HepG2 (cell line): ENCODE data around the gene CBX2. TPM values are rescaled to one million over a fixed set of nuclear protein-coding genes. Genes with fewer than 3 reads are reported as not detected.

Source experiments
- AGO1 ChIP-seq: fragments of 200-400 bp; formaldehyde crosslinking; IDR thresholded peaks from 2 replicates; pipeline ENCODE4 v1.6.1; 2017; ENCODE audit warnings: mild to moderate bottlenecking, low read depth, low read length, moderate library complexity; ENCODE audit not compliant: poor library complexity, severe bottlenecking
- CHD4 ChIP-seq: fragments of 200-600 bp; sonication (generic); IDR thresholded peaks from 2 replicates; pipeline ENCODE4 v1.7.0; 2017; ENCODE audit warnings: mild to moderate bottlenecking, low read length, borderline replicate concordance
- GPBP1L1 ChIP-seq: sonication (generic); formaldehyde crosslinking; IDR thresholded peaks from 2 replicates; pipeline ENCODE4 v1.5.0; 2020; ENCODE audit warnings: mild to moderate bottlenecking, missing genetic modification reagents
- NFYB ChIP-seq: sonication (generic); formaldehyde crosslinking; IDR thresholded peaks from 2 replicates; pipeline ENCODE4 v1.4.0; 2020; ENCODE audit warnings: missing genetic modification reagents
- PHB2 ChIP-seq: fragments of 450-650 bp; IDR thresholded peaks from 2 replicates; pipeline ENCODE4 v1.6.1; 2018; ENCODE audit not compliant: partially characterized antibody
- STAT5B ChIP-seq: sonication (generic); formaldehyde crosslinking; IDR thresholded peaks from 2 replicates; pipeline ENCODE4 v1.4.0; 2020; ENCODE audit warnings: missing genetic modification reagents
- ZBTB49 ChIP-seq: sonication (generic); formaldehyde crosslinking; IDR thresholded peaks from 2 replicates; pipeline ENCODE4 v1.4.0; 2020; ENCODE audit warnings: missing genetic modification reagents, borderline replicate concordance
- ZMYM2 ChIP-seq: sonication (generic); formaldehyde crosslinking; IDR thresholded peaks from 2 replicates; pipeline ENCODE4 v1.8.0; 2022; ENCODE audit warnings: mild to moderate bottlenecking, missing genetic modification reagents
- ZNF318 ChIP-seq: sonication (generic); formaldehyde crosslinking; IDR thresholded peaks from 2 replicates; pipeline ENCODE4 v1.4.0; 2020; ENCODE audit warnings: mild to moderate bottlenecking, missing genetic modification reagents
- ZNF446 ChIP-seq: sonication (generic); formaldehyde crosslinking; IDR thresholded peaks from 2 replicates; pipeline ENCODE4 v1.5.0; 2020; ENCODE audit warnings: mild to moderate bottlenecking, missing genetic modification reagents
- ZNF672 ChIP-seq: sonication (generic); formaldehyde crosslinking; IDR thresholded peaks from 2 replicates; pipeline ENCODE4 v1.8.1; 2022; ENCODE audit warnings: missing genetic modification reagents
- ZNF724P ChIP-seq: sonication (generic); formaldehyde crosslinking; IDR thresholded peaks from 2 replicates; pipeline ENCODE4 v1.8.0; 2022; ENCODE audit warnings: missing genetic modification reagents, borderline replicate concordance
- polyA plus RNA-seq, 8 experiments: library from polyadenylated mRNA; depleted of rRNA in 3 of 8; stranded (reverse) in 7 of 8; unstranded in 1 of 8; fragments of >200 nt; fragmentation: Illumina TruSeq in 4 of 8; extraction: Trizol in 4 of 8; gene quantifications; 2 replicates each; pipeline versions ENCODE4 v1.2.1 to v1.2.3, GENCODE V29; 2011 to 2016; ENCODE audit warnings: low read depth in 4 of 8, missing spikeins in 1 of 8, mixed read lengths in 1 of 8; ENCODE audit not compliant: insufficient read depth in 1 of 8
- total RNA-seq, 5 experiments: library from RNA; depleted of rRNA; stranded (reverse); fragments of >200 nt; fragmentation: Illumina TruSeq; extraction: Trizol; gene quantifications; 2 replicates each; pipeline ENCODE4 v1.2.3, GENCODE V29; 2016; ENCODE audit warnings: low read depth in 1 of 5
- TF ChIP-seq, protein P1 (sequence below): sonication (generic); formaldehyde crosslinking; IDR thresholded peaks from 2 replicates; pipeline ENCODE4 v1.4.0; 2020; ENCODE audit warnings: mild to moderate bottlenecking, missing genetic modification reagents
- TF ChIP-seq, protein P2 (sequence below): sonication (generic); formaldehyde crosslinking; conservative IDR thresholded peaks from 2 replicates; pipeline ENCODE4 v1.4.0; 2020; ENCODE audit warnings: missing genetic modification reagents

CBX2 gene
- total and polyA plus RNA-seq, 2 of the 13 experiments (the other 11 are each of a cell fraction or from before 2014, with no cell fraction given): 14.5 to 31.1 TPM

DNA sequence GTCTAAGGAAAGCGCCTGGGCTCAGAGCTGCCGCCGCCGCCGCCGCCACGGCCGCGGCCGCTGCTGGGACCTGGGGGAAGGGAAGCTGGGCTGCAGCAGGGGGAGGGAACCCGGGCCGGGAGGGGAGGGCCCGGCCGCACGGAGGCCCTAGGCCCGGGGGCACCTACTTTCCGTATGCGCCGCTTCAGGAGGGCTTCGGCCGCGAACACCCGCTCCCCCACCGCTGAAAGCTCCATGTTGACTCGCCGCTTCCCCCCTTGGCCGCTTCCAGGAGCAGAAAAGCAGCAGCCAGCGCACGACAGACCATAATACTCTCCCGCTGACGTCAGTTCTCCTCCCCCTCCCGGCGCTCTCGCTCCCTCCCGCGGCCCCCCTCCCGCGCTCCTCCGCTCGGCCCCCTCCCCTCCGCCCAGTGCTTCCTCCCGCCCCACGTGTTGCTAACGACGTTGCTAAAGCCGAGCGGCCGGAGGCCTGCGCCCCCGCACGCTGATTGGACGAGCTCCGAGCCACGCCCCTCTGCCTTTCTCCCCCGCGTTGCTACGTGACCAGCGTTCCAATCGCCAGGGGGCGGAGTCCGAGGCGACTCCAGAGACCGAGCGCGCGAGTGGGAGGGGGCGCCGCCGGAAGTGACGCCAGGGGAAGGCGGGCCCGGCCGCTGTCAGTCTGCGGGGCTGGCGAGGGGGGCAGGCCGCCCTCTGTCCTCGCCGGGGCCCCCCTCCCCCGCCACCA lies 19.0 kb downstream of the CBX2 start, which contains the start of gene CBX8 (continued):
- TF ChIP-seq, protein P1, sequence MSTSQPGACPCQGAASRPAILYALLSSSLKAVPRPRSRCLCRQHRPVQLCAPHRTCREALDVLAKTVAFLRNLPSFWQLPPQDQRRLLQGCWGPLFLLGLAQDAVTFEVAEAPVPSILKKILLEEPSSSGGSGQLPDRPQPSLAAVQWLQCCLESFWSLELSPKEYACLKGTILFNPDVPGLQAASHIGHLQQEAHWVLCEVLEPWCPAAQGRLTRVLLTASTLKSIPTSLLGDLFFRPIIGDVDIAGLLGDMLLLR: peak; percentile 28; the same call in 1 of the 2 replicates
- no peak for TF ChIP-seq ZNF446 (CRISPR knock-in tag)
- TF ChIP-seq NFYB (CRISPR knock-in tag): peak; percentile 92
- no peak for TF ChIP-seq GPBP1L1
- TF ChIP-seq ZNF724P (CRISPR knock-in tag): no peak
- TF ChIP-seq AGO1: no peak
- peak; percentile 43; the same call in 1 of the 2 replicates for TF ChIP-seq ZBTB49 (CRISPR knock-in tag)
- no peak for TF ChIP-seq ZMYM2 (CRISPR knock-in tag)
- TF ChIP-seq PHB2: no peak
- TF ChIP-seq, protein P2, sequence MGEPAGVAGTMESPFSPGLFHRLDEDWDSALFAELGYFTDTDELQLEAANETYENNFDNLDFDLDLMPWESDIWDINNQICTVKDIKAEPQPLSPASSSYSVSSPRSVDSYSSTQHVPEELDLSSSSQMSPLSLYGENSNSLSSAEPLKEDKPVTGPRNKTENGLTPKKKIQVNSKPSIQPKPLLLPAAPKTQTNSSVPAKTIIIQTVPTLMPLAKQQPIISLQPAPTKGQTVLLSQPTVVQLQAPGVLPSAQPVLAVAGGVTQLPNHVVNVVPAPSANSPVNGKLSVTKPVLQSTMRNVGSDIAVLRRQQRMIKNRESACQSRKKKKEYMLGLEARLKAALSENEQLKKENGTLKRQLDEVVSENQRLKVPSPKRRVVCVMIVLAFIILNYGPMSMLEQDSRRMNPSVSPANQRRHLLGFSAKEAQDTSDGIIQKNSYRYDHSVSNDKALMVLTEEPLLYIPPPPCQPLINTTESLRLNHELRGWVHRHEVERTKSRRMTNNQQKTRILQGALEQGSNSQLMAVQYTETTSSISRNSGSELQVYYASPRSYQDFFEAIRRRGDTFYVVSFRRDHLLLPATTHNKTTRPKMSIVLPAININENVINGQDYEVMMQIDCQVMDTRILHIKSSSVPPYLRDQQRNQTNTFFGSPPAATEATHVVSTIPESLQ (CRISPR knock-in tag): no peak; the same call in 1 of the 2 replicates
- TF ChIP-seq STAT5B (CRISPR knock-in tag): no peak
- TF ChIP-seq ZNF672 (CRISPR knock-in tag): no peak
- TF ChIP-seq ZNF318 (CRISPR knock-in tag): no peak
- no peak for TF ChIP-seq CHD4
